GM18526 (cell line): ENCODE results near the gene SORCS1.

Experiments
- POLR2A ChIP-seq: IDR thresholded peaks from 3 replicates; pipeline ENCODE4 v1.6.1; 2011; ENCODE audit not compliant: insufficient read length; ENCODE audit errors: extremely low read depth

SORCS1 gene

DNA sequence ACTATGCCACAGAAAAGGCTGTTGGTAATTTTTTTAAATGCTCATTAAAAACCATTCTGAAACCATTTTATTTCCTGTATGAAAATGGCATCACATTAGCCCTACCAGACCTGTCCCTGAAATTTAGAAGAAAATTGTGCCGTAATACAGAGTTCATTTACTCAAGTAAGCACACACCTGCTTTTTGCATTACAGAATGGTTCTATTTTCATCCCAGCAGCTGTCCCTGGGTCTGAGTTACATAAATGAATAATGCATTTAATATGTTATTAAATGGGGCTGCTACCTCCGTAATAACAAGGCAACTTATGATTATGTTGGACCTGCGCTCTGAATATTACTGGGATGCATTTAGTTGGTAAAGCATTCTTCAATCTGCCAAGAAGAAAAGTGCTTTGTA is 508.9 kb downstream of the SORCS1 start:
- TF ChIP-seq POLR2A: no peak

DNA sequence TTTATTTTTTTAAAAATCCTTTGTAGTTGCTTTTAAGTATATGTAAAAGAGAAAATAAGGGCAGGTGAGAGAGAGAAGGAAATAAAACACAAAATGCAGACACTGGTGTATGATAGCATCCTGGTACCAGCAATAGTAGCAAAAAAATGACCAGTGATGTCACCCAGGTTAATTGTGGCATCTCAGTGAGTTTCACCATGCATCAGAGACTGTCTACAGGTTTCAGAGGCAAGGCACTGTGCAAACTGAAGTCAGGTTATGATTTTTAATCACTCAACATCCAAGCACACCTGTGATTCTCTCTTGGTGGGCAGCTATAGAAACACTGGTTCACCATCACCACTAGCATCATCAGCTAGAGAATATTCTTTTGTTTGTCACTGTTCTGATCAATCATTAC is 509.3 kb downstream of the SORCS1 start:
- no peak for TF ChIP-seq POLR2A

DNA sequence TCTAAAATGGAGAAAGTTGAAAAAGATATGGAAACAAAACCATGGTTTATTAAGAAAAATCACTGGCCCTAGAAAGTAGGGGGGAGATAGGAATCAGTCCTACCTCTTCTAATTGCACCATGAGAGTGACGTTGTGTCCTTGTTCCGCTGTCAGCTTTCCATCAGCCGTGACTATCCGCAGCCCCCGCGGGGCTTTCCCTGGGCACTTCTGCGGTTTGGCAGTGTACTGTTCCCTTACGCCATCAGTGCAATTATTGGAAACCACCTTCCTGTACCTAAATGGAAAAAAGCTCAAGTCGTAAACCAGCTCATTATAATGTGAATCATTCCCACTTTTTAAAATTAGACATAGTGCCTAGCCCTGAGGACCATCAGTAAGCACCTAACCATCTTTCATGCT is 512.2 kb downstream of the SORCS1 start:
- no peak for TF ChIP-seq POLR2A

DNA sequence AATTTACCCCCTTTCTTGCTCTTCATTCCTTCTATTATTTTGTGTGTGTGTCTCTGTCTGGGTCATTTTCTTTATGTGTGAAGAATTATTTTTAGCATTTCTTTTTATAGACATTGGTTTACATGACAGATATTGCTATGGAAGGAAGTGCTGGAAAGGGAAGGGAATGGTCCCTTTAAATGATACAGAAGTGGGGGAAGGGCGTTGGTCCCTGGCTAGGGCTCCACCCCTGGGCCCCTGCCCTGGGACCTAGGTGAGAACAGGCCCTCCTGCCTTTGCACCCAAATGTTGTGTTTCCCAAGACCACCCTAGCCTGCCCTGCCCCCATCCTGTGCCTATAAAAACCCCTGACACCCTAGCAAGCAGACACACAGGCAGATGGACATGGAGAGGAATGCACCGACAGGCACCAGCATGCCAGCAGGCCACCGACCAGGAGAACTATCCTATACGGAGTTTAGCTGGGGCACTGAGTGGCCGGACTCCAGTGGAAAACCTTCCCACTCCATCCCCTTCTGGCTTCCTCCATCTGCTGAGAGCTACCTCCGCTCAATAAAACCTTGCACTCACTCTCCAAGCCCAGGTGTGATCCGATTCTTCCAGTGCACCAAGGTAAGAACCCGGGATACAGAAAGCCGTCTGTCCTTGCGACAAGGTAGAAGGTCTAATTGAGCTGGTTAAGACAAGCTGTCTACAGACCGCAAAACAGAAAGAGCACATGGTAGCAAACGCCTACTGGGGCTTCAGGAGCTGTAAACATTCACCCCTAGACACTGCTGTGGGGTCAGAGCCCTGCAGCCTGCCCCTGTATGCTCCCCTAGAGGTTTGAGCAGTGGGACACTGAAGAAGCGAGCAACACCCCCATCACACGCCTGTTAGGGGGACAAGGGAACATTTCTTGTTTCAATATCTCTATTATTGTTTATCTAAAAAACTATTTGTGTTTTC is 515.7 kb downstream of the SORCS1 start:
- no peak for TF ChIP-seq POLR2A

DNA sequence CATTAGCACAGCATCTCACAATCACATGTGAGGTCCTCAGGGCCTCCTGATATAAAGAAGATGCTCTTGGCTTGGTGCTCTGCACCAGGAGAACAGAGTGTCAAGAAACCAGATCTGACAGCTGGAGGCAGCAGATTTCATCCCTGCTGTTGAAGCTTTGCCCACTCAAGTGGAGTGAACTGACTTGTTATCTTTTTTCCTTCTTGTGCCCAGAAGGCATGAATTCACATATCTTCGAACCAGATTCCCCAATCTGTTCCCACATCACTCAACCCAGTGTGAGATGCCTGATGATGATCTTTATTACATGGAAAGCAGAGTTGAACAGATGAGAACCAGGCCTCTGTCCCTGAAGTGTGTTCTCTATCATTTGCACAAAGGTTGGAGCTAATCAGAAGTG is 521.0 kb downstream of the SORCS1 start:
- no peak for TF ChIP-seq POLR2A

DNA sequence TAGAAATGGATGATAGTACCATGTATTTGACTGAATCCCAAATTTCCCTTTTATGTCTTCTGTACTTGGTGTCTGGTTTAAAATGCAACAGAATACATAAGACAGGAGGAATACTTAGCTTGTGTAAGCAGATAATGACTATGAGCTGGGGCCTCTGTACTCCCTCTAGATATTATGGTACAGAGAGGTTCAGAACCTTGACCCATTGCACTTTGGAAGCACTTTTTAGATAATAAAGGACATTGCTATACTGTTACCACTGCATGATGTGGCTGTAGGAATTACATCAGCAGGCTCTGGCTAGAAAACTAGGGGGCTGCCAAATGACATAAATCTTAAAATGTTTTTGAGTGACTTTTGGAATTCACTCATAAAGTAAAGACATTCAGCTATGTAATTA is 526.6 kb downstream of the SORCS1 start:
- no peak for TF ChIP-seq POLR2A

DNA sequence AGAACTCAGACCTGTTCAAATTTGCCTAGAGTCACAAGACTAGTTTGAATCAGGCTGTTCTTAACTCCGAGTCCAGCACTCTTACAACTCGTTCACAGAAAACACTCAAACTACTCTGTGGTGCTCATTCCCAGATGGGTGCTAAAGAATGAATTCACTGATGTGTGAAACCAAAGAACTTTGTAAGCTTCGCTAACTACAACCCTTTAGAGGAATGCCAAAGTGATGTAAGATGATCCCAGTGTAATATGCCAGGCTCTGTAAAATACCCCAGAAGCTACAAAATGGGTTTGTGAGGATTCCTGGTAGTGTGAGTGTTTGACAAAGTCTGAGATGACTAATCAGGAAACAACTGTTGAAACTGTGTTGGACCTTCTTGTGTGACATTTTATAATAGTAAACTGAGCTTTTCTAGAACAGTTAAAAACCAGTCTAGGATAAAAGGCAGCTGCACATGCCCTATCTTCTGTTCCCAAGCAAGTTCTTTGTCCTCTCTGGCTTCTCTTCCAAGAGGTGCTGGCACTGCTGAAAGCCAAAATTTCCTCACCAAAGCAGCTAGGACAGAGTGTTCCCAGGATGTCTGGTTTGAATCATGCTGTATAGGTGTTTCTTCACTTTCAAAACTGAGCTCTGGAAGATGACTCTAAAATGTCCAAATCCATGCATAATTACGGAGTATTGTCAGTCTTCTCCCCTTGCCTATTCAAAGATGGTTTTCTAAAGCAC is 527.6 kb downstream of the SORCS1 start:
- TF ChIP-seq POLR2A: no peak

DNA sequence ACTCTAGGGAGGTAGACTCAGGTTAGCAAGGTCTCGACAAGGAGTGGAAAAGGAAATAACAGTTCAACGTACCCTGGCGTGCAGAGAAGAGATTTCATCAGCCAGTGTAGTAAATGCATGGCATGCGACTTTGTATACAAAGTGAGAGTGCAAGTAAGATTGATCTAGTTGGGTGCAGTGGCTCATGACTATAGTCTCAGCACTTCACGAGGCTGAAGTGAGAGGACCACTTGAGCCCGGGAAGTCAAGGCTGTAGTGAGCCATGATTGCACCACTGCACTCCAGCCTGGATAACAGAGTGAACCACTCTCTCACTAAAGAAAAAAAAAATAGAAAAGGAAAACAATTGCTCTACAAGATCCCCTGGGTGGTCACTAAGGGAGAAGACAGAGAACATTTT is 528.6 kb downstream of the SORCS1 start:
- TF ChIP-seq POLR2A: no peak

DNA sequence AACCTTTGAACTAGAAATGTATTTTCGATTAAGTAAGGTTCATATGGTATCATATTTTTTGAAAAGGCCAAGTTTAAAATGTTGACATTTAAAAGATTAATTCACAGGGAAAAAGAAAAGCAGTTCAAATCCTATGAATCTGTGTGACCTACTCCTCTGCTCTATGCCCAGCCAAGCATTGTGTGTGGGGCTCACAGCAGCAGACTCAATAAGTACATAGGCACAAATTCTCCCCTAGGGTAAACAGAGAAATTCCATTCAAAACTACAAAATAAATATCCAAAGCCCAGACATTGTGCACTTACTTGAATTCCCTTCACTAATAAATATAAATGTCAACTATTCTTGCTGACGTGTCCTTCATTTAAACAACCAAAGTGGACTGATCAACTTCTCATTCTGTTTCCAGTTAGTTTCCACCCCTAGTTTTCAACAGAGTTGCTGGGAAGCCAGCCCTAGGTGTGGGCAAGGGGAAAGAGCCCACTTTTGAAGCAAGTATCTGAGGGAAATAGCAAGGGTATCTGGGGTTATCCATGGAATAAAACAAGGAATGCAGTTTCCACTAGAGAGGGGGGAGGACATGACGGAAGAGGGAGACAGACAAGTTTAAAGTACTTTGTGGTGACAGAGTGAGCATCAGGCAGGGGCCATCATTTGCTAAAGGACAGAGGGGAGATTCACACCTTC is 533.3 kb downstream of the SORCS1 start:
- TF ChIP-seq POLR2A: no peak

DNA sequence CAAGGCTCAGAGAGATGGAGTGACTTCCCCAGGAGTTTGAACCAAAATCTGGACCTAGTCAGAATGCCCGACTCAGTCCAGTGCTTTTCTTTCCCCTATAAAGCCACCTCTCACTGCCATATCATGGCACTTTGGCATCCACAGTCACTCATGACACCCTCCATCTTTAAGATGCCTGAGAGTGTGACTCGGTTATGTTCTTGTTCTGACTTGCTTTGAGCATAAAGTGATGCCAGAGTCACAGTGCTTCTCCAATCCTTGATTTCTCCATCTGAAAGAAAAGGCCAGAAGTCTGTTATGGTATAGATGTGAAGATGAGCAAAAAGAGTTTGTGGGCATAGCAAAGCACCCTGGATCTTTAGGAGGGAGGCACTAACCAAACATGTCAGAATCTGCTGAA is 538.1 kb downstream of the SORCS1 start:
- no peak for TF ChIP-seq POLR2A

DNA sequence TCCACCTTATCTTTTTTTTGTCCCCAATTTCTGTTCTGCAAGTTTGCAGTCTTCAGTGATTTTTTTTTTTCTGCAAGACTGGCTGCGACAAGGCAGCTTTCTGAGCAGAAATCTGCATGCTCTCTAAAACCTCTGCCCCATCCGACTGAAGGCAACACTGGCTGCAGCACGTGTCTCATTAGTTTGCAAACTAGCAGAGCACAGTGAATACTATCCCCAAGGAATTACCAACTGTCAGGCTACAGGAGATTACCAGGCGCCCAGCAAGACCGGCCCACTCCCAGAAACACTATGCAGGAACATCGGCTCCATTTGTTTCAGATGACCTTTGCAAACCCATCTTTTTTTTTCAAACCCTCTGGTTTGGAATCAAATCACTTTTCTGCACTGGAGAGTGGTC is 538.8 kb downstream of the SORCS1 start:
- TF ChIP-seq POLR2A: no peak

DNA sequence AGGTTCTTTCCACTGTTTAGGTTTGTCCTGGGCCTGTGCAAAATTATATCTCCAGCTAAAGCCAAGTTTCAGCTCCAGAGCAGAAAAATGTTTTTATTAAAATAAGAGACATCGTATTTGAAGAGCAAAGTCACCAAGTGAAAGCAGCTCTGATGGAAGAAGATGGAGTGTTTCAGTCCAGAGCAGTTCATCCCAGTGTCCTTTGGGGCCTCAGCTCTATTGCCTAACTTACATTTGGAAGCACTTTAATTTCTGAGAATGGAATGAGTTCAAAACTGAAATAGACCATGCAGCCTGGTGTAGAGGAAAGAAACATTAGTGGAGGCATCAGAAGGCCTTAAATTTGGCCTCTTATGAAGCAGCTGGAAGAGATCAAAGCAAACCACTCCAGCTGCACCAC is 545.2 kb downstream of the SORCS1 start:
- TF ChIP-seq POLR2A: no peak

DNA sequence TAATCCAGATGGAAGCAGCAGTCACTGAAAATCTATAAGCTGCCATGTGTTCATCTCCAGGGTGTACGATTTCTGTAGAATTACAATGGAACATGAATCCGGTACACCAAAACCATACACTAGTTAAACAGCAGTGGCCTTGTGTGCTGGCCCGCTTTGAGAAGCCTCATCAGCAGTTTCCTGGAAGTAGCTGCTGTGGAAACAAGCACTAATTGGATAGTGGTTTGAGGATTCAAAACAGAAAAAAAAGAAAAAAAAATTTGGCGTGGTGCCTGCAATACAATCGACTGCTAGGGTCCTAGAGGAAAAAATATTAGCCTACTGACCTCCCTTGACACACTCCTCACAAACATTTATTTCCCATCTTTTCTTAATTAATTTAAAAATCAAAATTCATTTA is 545.9 kb downstream of the SORCS1 start:
- no peak for TF ChIP-seq POLR2A

DNA sequence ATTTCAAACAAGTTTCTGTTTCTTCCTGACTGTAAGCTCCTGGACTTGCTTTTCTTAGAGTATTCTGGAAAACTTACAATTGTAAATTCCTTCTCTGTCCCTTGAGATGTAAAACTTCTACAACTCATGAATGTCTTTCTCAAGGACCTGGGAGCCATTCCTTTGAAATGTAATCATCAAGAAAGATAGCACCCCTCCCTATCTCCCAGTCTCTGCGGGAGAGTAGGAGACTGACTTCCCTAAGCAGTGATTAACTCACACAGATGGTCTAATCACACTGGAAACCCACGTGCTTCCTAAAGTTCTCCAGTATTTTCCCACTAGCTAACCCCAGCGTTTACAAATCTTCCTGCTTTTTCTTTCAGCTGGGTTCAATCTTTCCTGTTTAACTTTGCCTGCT is 549.4 kb downstream of the SORCS1 start:
- no peak for TF ChIP-seq POLR2A

DNA sequence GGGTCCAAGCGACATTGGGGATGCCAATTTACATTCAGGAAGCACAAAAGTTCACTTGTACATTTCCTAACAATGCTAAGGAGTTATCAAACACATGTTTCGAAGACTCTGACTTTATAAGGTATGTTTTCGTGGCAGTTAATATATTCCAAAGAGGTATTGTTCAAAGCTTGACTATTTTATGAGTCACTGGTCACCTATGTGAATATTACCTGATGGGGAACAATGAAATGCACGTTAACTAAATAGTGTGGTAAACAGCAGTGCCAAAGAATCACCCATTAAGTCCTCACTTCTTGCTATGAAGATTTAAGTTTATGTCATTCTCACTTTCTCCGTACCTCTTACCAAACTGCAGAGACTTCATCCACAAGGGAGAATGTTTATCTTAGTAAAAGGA is 550.2 kb downstream of the SORCS1 start:
- no peak for TF ChIP-seq POLR2A

DNA sequence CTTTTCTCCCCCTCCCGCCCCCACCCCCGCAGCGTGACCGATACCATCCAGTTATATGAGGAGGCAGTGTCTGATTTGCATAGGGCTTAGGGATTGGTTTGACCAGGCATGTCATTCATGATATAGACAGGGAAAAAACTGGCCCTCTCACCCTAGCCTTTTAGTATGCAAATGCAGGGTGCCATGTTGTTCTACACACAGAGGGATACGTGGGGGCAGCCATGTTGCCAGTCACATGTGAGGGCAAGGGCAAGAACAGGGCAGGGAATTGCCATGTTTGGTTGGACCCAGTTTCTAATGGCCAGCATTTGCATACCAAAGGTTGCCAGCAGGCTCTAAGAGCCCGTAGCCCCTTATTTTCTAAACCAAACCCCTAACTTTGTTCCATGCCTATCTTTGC is 552.1 kb downstream of the SORCS1 start:
- TF ChIP-seq POLR2A: no peak

DNA sequence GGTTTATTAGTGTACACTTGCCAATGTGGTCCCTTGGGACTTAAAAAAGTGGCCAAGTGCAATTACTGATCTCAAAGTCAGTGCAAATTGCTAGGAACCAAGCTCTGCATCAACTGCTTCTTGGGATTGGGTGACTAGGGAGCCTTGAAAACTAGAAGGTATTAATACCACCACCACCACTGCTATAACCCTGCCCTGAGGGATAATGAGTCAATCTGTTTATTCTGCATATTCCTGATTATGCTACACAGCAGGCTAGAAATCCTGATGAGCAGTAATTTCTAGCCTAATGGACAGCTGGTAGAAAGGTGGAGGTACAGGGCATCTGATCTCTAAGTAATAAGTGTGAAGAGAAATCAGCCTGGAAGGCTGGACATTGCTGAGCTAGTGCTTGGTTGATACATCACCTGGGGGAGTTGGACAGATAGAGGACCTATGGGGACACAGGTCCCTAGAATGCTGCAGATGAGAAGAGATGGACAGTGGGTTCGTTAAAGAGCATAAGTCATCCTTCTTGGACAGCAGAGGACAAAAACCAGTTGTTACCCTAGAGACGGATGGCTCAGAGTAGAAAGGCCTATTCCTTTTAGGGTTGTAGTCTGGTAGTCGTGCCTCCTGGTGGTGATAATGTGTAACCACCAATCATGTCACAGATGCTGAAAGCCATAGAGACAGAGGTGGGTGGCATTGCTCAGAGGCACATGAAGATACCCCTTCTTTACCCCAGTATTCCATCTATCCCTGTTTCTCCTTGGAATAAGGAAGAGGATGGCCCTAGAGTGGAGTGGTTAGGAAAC is 554.8 kb downstream of the SORCS1 start:
- no peak for TF ChIP-seq POLR2A
